Fibroblast of the aortic adventitia (primary cell): ENCODE measurements around the gene BICC1. TPM values are rescaled to one million over a fixed set of nuclear protein-coding genes. Genes with fewer than 3 reads are reported as not detected.

Experiments
- DNase-seq: peaks from one replicate; pipeline ENCODE4 v3.0.0-alpha.2; 2010; ENCODE audit warnings: low read depth
- H3K4me3 ChIP-seq: 2 replicates; pipeline ENCODE4 v1.5.1; 2011; ENCODE audit warnings: low read depth, mild to moderate bottlenecking, control low read depth, low read length, moderate library complexity
- CTCF ChIP-seq: IDR thresholded peaks from 2 replicates; pipeline ENCODE4 v1.5.1; 2011; ENCODE audit warnings: mild to moderate bottlenecking, low read length, control low read depth, inconsistent platforms; ENCODE audit not compliant: insufficient read depth
- total RNA-seq: library from RNA; depleted of rRNA; stranded (reverse); fragments of >200 nt; gene quantifications from 2 replicates; pipeline ENCODE4 v1.2.3, GENCODE V29; 2012; ENCODE audit warnings: low replicate concordance

Gene BICC1
- total RNA-seq, 1 donor: 177 TPM

GRCh38 chr10:58806970-58807628 is 294.4 kb downstream of the BICC1 start:
- DNase-seq: no peak

GRCh38 chr10:58807629-58808022 is 295.0 kb downstream of the BICC1 start:
- DNase-seq: peak; percentile 99
- peak; percentile 54 for TF ChIP-seq CTCF

More at GRCh38 chr10:58806970-58807628, 294.4 kb downstream of the BICC1 start:
- no peak overlapping the region for H3K4me3 ChIP-seq
- TF ChIP-seq CTCF: no peak

GRCh38 chr10:58810751-58811150 is 298.1 kb downstream of the BICC1 start:
- DNase-seq: no peak
- TF ChIP-seq CTCF: no peak
- no peak overlapping the region for H3K4me3 ChIP-seq

More at GRCh38 chr10:58807629-58808022, 295.0 kb downstream of the BICC1 start:
- H3K4me3 ChIP-seq: no peak overlapping the region

GRCh38 chr10:58813573-58813972 is 300.9 kb downstream of the BICC1 start:
- H3K4me3 ChIP-seq: no peak overlapping the region
- no peak for DNase-seq
- TF ChIP-seq CTCF: no peak

GRCh38 chr10:58817201-58817846 is 304.7 kb downstream of the BICC1 start:
- no peak for TF ChIP-seq CTCF
- DNase-seq: no peak
- no peak overlapping the region for H3K4me3 ChIP-seq

- TF ChIP-seq CTCF: no peak
- DNase-seq: peak; percentile 64
- H3K4me3 ChIP-seq: no peak overlapping the region
Measured at GRCh38 chr10:58818900-58819299, 306.2 kb downstream of the BICC1 start.

- TF ChIP-seq CTCF: no peak
- no peak overlapping the region for H3K4me3 ChIP-seq
- no peak for DNase-seq
Measured at GRCh38 chr10:58820386-58820785, 307.7 kb downstream of the BICC1 start.
